ENCODE results near the gene NUTF2.
"Not testable (repeated sequence)": the region's sequence is repeated elsewhere in the genome, so short reads cannot be mapped to it uniquely, and the experiment has no call there.

Gene NUTF2

GRCh38 chr16:67864044-67864443 is 17.3 kb downstream of the NUTF2 start:
- not testable (repeated sequence) for DNase-seq (ENCODE audit: low spot score)

- DNase-seq (ENCODE audit: low spot score): no peak
Observed at GRCh38 chr16:67864594-67864993, 17.9 kb downstream of the NUTF2 start.

DNA sequence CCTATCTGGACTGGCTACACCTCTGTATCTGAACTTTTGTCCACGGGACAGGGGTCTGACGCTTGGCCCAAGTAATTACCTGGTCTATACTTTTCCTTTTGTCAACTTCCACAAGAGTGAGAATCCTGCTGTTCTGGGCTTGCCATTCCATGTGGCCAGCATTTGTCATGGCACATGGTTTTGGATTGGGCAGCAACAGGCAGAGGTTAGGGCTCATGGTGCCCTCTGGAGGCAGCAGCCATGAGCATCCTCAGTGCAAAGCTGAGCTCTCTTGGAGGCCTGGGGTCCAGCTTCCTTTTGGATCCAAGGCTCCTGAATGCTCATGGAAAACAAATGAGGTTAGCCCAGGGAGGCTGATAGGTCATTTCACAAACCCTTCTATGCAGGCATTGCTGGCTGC is 18.6 kb downstream of the NUTF2 start:
- peak; percentile 38 for DNase-seq (ENCODE audit: low spot score)

DNA sequence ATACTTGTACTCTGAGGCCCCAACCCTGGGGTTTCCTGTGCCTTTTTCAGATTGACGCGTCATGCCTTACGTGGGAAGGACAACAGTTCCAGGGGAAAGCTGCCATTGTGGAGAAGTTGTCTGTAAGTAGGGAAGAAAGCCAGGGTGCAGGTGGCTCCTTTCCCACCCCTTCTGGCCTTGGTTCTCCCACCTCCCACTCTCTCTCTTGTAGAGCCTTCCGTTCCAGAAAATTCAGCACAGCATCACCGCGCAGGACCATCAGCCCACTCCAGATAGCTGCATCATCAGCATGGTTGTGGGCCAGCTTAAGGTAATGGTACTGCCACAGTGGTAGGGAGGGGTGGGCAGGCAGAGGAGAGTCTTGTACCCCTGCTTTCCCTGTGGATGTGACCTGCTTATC is 21.6 kb downstream of the NUTF2 start:
- DNase-seq (ENCODE audit: low spot score): no peak

GRCh38 chr16:67869653-67870052 is 22.9 kb downstream of the NUTF2 start:
- no peak for DNase-seq (ENCODE audit: low spot score)

DNA sequence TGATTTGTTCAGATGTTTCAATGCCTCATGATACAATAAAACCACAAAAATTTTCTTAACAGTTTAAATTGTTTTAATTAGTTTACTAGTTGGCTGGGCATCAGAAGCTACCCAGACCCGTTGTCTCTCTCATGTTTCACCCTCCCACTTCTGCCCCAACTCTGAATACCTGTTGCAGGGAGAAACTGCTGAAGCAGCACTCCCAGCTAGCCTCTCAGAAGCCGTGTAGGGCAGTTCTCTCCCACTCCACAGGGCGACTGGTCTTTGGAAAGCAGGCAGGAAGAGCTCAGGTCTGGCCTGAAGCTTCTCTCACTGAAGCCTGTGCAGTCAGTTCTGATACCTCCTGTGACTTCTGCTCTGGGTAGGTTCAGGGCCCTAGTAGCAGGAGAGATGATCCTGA is 24.5 kb downstream of the NUTF2 start:
- no peak for DNase-seq (ENCODE audit: low spot score)

GRCh38 chr16:67872131-67872630 is 25.4 kb downstream of the NUTF2 start:
- no peak for DNase-seq (ENCODE audit: low spot score)

GRCh38 chr16:67872631-67873434 is 26.1 kb downstream of the NUTF2 start, which contains the start of gene EDC4:
EDC4 (plus strand) TSS chr16:67873052; CDS start chr16:67873262, 210 bp downstream.
- peak; percentile 73 for DNase-seq (ENCODE audit: low spot score)

DNA sequence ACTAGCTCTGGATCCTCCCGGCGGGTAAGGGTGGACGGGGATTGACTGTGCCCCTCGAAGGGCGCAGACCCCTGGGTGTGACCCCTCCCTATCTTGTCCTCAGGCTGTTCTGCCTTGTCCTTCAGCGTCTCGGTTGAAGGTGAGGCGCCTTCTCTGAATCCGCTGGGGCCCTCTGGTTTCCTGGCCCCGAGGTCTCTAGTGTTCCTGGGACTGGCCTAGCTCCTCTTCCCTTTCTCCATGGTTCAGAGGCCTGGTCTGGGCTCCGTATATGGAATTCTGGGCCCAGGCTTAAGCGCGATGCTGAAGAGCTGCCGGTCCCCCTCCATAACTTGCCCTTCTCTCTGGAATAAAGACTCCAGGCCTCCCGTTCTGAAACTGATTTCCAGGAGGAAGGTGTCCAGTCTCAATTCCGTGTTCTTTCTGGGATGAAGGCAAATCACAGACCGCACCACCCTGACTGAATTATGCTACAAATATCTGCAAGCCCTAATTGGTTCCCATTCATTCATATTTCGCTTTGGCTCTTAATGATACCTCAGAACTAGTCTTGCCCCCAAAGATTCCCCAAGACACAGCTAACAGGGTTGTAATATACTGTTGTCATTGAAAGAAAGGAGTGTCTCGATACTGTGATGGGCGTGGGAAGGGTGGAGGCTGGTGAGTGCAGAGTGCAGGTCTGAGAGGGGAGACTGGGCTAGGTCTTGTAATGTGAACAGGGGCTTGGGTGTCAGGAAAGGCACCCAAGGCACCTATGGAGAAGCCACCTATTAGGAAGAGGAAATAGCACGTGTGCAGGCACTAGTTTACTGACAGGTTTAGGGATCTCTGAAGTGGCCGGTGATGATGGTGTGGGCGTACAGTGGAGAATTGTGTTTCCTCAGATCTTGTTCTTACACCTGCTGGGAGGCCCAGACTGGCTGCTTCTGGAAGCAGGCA is 27.0 kb downstream of the NUTF2 start:
- DNase-seq (ENCODE audit: low spot score): no peak

- no peak for DNase-seq (ENCODE audit: low spot score)
Observed at GRCh38 chr16:67874372-67874771, 27.6 kb downstream of the NUTF2 start.

DNA sequence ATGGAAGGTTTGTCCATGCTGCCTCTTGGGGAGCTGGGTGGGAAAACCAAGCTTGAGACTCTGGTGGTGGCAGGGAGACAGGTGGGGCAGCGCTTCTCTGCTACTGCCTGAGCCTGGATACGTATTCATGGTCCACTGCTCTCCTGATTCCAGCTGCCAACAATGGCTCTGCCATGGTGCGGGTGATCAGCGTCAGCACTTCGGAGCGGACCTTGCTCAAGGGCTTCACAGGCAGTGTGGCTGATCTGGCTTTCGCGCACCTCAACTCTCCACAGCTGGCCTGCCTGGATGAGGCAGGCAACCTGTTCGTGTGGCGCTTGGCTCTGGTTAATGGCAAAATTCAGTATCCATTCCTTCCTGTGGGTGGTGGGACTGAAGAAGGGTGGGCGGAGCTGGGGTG is 30.3 kb downstream of the NUTF2 start:
- no peak for DNase-seq (ENCODE audit: low spot score)

GRCh38 chr16:67878232-67878631 is 31.5 kb downstream of the NUTF2 start:
- no peak for DNase-seq (ENCODE audit: low spot score)

- no peak for DNase-seq (ENCODE audit: low spot score)
Observed at GRCh38 chr16:67878846-67879245, 32.1 kb downstream of the NUTF2 start.

DNA sequence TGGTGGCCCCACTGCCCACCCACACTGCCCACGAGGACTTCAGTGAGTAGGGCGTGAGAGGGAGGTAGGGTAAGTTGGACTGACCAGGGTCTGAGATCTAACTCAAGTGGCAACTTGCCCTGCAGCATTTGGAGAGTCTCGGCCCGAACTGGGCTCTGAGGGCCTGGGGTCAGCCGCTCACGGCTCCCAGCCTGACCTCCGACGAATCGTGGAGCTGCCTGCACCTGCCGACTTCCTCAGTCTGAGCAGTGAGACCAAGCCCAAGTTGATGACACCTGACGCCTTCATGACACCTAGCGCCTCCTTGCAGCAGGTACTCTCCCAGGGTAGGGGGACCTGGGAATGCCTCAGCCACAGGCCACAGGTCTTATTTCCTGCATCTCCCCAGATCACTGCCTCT is 32.7 kb downstream of the NUTF2 start:
- DNase-seq (ENCODE audit: low spot score): no peak

- DNase-seq (ENCODE audit: low spot score): no peak
Observed at GRCh38 chr16:67879936-67880335, 33.2 kb downstream of the NUTF2 start.

GRCh38 chr16:67880584-67880983 is 33.9 kb downstream of the NUTF2 start:
- DNase-seq (ENCODE audit: low spot score): no peak

- no peak for DNase-seq (ENCODE audit: low spot score)
Observed at GRCh38 chr16:67881621-67882161, 35.0 kb downstream of the NUTF2 start.

- DNase-seq (ENCODE audit: low spot score): no peak
Observed at GRCh38 chr16:67882374-67883145, 35.8 kb downstream of the NUTF2 start.

DNA sequence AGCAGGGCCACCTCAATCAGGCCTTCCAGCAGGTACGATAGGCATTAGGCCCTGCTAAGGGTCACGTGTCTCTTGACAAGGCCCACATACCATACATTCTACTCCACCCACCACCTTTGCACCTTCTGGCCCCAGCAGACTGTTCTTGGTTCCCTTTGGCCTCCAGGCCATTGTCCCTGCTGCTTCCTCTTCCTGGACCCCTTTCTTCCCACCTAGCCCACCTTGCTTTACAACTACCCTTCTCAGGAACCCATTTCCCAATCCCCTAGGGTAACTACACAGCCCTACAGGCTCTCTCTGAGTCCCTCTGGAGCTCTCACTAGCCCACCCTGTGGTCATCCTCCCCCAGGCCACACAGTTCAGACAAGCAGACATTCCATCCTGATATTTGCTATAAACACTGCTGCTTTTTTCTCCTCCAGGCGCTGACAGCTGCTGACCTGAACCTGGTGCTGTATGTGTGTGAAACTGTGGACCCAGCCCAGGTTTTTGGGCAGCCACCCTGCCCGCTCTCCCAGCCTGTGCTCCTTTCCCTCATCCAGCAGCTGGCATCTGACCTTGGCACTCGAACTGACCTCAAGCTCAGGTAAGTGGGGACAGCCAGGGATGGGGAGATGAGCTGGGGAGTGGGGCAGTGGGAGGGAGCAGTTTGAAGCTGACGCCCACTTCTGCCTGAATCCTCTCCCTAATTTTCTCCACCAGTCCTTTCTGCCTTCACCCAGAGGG is 36.6 kb downstream of the NUTF2 start:
- no peak for DNase-seq (ENCODE audit: low spot score)

DNA sequence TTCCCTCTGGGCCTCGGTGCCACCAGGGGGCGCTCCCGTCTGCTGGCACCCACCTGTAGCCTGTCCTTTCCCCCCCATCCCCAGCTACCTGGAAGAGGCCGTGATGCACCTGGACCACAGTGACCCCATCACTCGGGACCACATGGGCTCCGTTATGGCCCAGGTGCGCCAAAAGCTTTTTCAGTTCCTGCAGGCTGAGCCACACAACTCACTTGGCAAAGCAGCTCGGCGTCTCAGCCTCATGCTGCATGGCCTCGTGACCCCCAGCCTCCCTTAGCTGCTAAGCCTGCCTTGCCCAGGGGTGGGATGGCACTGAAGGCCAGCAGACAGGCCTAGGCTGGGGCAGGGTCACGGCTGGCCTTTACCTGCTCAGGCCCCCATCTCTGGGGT is 37.1 kb downstream of the NUTF2 start:
- DNase-seq (ENCODE audit: low spot score): no peak

DNA sequence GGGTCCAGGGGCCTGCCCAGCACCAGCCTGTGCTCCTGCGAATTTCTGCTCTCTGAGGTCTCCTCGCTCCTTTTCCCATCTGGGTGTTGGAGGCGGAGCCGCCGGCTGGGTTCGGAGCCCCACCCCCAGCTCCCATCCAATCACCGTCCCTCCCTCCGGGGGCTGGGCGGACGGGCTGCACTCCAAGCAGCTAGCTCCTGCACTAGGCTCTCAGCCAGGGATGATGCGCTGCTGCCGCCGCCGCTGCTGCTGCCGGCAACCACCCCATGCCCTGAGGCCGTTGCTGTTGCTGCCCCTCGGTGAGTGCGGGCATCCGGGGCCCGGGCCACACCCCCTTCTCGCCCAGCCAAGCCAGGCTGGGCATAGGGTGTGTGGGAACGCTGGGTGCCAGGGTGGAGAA is 38.0 kb downstream of the NUTF2 start, which contains the start of gene NRN1L:
NRN1L (plus strand) TSS at position 202 of the 400 bp plus-strand sequence; CDS start at position 221, 19 bp downstream.
- no peak for DNase-seq (ENCODE audit: low spot score)
